Heart left ventricle (tissue), 16 donors: ENCODE results near the gene MSX2. TPM values are rescaled to one million over a fixed set of nuclear protein-coding genes. Genes with fewer than 3 reads are reported as not detected.

Experiments used
- ATAC-seq, 4 donors: fragments of 200-7000 bp; cut with Tn5 transposase; one replicate each; pipeline ENCODE4 v1.9.1; 2020 to 2022; ENCODE audit warnings: moderate library complexity in 4 of 4, mild to moderate bottlenecking in 3 of 4, moderate number of reproducible peaks in 1 of 4
- DNase-seq, 5 donors: peaks; one replicate each; pipeline ENCODE4 v3.0.0-alpha.2; 2020
- H3K27ac ChIP-seq, 12 donors: fragments of 200-600 bp; sonication (generic) in 4 of 12; one replicate each; pipeline versions ENCODE4 v1.5.0 to v1.8.0; 2016 to 2022; ENCODE audit warnings: mild to moderate bottlenecking in 2 of 12
- H3K27me3 ChIP-seq, 9 donors: fragments of 200-600 bp; sonication (generic) in 2 of 9; one replicate each; pipeline versions ENCODE4 v1.5.1 to v1.8.0; 2016 to 2022; ENCODE audit warnings: mild to moderate bottlenecking in 3 of 9
- H3K36me3 ChIP-seq, 9 donors: fragments of 200-600 bp; sonication (generic) in 2 of 9; one replicate each; pipeline versions ENCODE4 v1.5.0 to v1.8.0; 2018 to 2022; ENCODE audit warnings: mild to moderate bottlenecking in 2 of 9
- H3K4me1 ChIP-seq, 12 donors: fragments of 200-600 bp; sonication (generic) in 4 of 12; one replicate each; pipeline versions ENCODE4 v1.5.0 to v1.8.0; 2016 to 2022; ENCODE audit warnings: mild to moderate bottlenecking in 3 of 12
- H3K4me3 ChIP-seq, 12 donors: fragments of 200-600 bp; sonication (generic) in 4 of 12; one replicate each; pipeline versions ENCODE4 v1.5.0 to v1.8.0; 2017 to 2022; ENCODE audit warnings: mild to moderate bottlenecking in 9 of 12, moderate library complexity in 4 of 12
- H3K9me3 ChIP-seq, 12 donors: fragments of 200-600 bp; sonication (generic) in 4 of 12; one replicate each; pipeline versions ENCODE4 v1.5.0 to v1.8.0; 2016 to 2022; ENCODE audit warnings: mild to moderate bottlenecking in 1 of 12
- POLR2A ChIP-seq, 2 donors: fragments of 450-650 bp; IDR thresholded peaks; one replicate each; pipeline ENCODE4 v1.6.1; 2017; ENCODE audit warnings: antibody characterized with exemption in 2 of 2, mild to moderate bottlenecking in 2 of 2, moderate library complexity in 2 of 2
- WGBS, 4 donors: extraction: QIAGEN DNeasy Blood & Tissue Kit in 2 of 4; methylation state at CpG; one replicate each; pipeline versions ENCODE4 v1.1.5 to v1.1.7; 2013 to 2018; 5-methylcytosine and 5-hydroxymethylcytosine counted together
- intact Hi-C, 10 donors: fragments of 100-400 bp; cut with DNase I; formaldehyde crosslinking; loops; one replicate each; pipeline versions ENCODE4 v1.11.1 to v1.14.2; 2022
- polyA plus RNA-seq, 2 donors: library from polyadenylated mRNA; stranded (reverse); fragments of 200-250 nt; gene quantifications; one replicate each; pipeline ENCODE4 v1.2.3, GENCODE V29; 2013
- total RNA-seq, 9 donors: library from RNA; depleted of rRNA in 2 of 9; stranded (reverse); fragments of >200 nt in 2 of 9; fragmentation: NEBNext Ultra II Directional in 3 of 9; extraction: Animal tissue kit (Norgen Biotek cat#: 25700) in 3 of 9; gene quantifications; one replicate each; pipeline versions ENCODE4 v1.1.0 to v1.2.4, GENCODE V29; 2016 to 2023
- TF ChIP-seq, protein P1 (sequence below), 12 donors: fragments of 200-600 bp; sonication (generic) in 4 of 12; IDR thresholded peaks; one replicate each; pipeline versions ENCODE4 v1.5.0 to v1.8.0; 2018 to 2022; ENCODE audit warnings: antibody characterized with exemption in 12 of 12, mild to moderate bottlenecking in 5 of 12
- donor health status: ischemic (EF 13 %, LVEDD 7.1; RV severe dilation, severe dysfunction).
- donor health status: healthy with polysubstance abuse.
- donor health status: DM: no; HTN: yes; CAD: no.
- donor health status: DM: no; HTN: no; CAD: no.
- donor health status: ischemic (EF 25% LVEDD 6.9; RV normal size, moderate dysfunction).
- donor health status: ischemic (EF 25% LVEDD 5.7; RV mildly dilated, moderate dysfunction).
- donor health status: healthy.
- donor health status: DM: yes; HTN: yes; CAD: no.
- donor health status: ischemic (EF 35%, LVEDD 5.7; RV mildly dilated, moderate dysfunction).
- donor health status: nonischemic (EF 11% LVEDD 7.7; RV severe dilation, severe dysfunction).
- donor health status: DM: yes; HTN: yes; CAD: no.
- donor health status: PGD.
- donor health status: ischemic (EF 29% LVEDD 5.4; RV normal size, mild dysfunction).
- donor health status: nonischemic (EF 23%, LVEDD 6.1; RV moderate dilation, normal function).

MSX2 gene
- total and polyA plus RNA-seq, 11 donors, result 0.73 to 5.3 (median 1.6) TPM

DNA sequence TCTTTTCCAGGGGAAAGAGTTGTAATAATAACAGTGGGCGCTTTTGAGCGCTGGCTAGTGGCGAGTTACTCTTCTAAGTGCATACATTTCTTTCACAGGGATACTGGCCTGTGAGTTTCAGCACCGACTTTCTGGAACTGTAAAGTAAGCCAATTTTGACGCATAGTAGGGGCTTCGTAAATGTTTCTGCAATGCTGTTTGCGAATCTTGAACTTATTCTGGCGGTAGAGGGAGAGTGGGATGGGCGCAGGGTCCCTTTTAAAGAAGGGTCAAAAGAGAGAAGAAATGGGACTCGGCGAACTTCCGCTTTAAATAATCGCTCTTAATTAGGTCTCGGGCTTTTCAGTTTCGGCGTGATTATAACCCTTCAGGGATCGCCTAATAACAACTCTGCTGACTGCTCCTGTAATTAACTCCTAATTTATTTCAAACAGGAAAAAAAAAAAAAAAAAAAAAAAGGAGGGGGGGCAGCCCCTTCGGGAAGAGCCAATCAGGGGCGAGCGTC, 351 bp upstream of the MSX2 start:
- ATAC-seq (peak in 1 of 4 donors; percentile 56), DNase-seq (no peak)
- Histone ChIP-seq H3K27ac (peak overlapping the region in 3 of 12 donors; percentile 51 to 74 (median 72)), H3K27me3 (peaks cover 35 to 97% (median 57%) of the 10 kb centered on the region in 9 donors), H3K36me3 (peaks cover 0 to under 1% (median 0%) of the 10 kb centered on the region in 9 donors), H3K4me3 (peak overlapping the region; percentile 15 to 90 (median 60)), H3K4me1 (peaks cover 0 to 35% (median 6%) of the 10 kb centered on the region in 12 donors), H3K9me3 (no peaks in the 10 kb centered on the region)
- intact Hi-C loops, result no loop called here
- WGBS, 4 donors, result 1% methylated on average over 20 of the region's 20 CpGs
- TF ChIP-seq, protein P1, sequence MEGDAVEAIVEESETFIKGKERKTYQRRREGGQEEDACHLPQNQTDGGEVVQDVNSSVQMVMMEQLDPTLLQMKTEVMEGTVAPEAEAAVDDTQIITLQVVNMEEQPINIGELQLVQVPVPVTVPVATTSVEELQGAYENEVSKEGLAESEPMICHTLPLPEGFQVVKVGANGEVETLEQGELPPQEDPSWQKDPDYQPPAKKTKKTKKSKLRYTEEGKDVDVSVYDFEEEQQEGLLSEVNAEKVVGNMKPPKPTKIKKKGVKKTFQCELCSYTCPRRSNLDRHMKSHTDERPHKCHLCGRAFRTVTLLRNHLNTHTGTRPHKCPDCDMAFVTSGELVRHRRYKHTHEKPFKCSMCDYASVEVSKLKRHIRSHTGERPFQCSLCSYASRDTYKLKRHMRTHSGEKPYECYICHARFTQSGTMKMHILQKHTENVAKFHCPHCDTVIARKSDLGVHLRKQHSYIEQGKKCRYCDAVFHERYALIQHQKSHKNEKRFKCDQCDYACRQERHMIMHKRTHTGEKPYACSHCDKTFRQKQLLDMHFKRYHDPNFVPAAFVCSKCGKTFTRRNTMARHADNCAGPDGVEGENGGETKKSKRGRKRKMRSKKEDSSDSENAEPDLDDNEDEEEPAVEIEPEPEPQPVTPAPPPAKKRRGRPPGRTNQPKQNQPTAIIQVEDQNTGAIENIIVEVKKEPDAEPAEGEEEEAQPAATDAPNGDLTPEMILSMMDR (IDR thresholded peaks at IDR 0.05), result no peak
- TF ChIP-seq POLR2A (IDR thresholded peaks at IDR 0.05), result no peak

DNA sequence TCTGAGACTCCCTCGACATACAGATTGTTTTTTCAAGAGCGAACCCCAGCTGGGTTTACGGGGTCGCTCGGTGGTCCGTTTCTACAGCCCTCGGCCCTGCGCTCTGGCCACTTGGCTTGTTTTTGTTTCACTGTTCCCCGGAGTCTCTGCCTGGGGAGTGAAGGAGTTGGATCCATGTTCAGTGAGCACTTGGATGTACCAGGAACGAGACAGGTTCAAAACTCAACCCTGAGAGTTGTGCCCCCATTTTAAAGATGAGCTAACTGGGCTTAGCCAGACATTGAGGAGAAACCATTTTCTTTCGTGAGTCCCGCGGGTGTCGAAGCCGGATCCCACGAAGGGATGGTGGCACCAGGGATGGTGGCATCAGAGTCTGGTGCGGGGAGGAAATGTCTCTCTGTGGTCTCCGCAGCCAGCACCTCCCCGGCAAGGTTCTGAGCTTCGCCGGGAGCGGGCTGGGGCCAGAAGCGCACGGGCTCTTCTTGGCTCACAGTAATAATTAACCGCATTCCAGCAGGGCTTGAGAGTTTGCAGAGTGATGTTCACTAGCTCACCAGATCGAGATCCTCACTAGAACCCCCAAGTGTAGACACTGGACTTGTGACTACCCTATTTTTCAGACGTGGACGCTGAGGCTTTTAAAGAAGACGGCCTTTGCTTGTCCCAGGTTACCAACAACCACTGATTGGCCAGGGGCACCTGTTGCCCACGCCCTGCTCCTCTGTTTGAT, 1.0 kb downstream of the MSX2 start:
- Histone ChIP-seq H3K4me3 (peak overlapping the region; percentile 43 to 90 (median 60)), H3K27me3 (peaks cover 32 to 96% (median 55%) of the 10 kb centered on the region in 9 donors), H3K36me3 (peaks cover 0 to 12% (median 0%) of the 10 kb centered on the region in 9 donors), H3K27ac (no peak overlapping the region), H3K9me3 (no peaks in the 10 kb centered on the region), H3K4me1 (peaks cover 0 to 33% (median 6%) of the 10 kb centered on the region in 12 donors)
- DNase-seq (no peak), ATAC-seq (no peak)
- intact Hi-C loops, result no loop called here
- WGBS, 4 donors, result 5 to 18% (median 13%) methylated on average over 20 to 30 of the region's 30 CpGs
- TF ChIP-seq POLR2A (IDR thresholded peaks at IDR 0.05), result no peak
- TF ChIP-seq, protein P1 (IDR thresholded peaks at IDR 0.05), result no peak

DNA sequence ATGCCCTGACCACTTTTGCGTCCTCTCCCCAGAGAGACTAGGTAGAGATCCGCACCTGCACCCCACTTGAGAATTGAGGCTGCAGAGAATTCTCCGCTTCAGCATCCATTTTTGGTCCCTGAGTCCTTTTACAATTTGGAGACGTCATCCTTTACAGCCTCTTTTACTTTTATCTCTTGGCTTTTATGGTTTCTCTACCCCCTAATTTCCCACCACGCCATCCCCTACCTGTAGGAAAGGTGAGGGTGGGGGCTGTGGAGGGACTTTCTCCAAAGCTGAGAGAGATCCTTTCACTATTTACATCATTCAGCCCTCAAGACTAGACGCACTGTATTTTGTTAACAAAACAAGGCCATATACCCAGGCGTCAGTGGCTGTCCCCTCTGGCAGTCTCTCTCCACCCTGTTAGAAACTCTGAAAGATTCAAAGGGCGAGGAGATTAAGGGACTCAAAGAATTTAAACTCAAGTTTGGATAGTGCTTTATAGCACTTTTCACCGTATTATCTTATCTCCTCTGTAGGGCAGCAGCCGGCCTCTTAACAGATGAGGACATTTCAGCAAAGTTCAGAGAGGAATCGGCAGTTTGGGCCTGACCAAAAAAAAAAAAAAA, 1.7 kb downstream of the MSX2 start:
- DNase-seq (no peak), ATAC-seq (no peak)
- intact Hi-C loops, result no loop called here
- Histone ChIP-seq H3K9me3 (no peaks in the 10 kb centered on the region), H3K4me3 (peak overlapping the region in 3 of 12 donors; percentile 62 to 90 (median 70)), H3K27me3 (peaks cover 30 to 97% (median 54%) of the 10 kb centered on the region in 9 donors), H3K4me1 (peaks cover 0 to 26% (median 5%) of the 10 kb centered on the region in 12 donors), H3K27ac (no peak overlapping the region), H3K36me3 (peaks cover 0 to 12% (median 0%) of the 10 kb centered on the region in 9 donors)
- TF ChIP-seq, protein P1 (IDR thresholded peaks at IDR 0.05), result no peak
- no peak for TF ChIP-seq POLR2A (IDR thresholded peaks at IDR 0.05)
- 47 to 76% (median 56%) methylated on average over 10 to 11 of the region's 11 CpGs for WGBS, 4 donors
